GM23338 (cell line): ENCODE results near the gene AADAT.
A peak's percentile ranks its signal among the peaks of the same experiment; 100 is the strongest.

Experiments
- CREB1 ChIP-seq: fragments of 250-450 bp; sonication (Bioruptor Pico); IDR thresholded peaks from 2 replicates; pipeline ENCODE4 v1.5.0; 2020; ENCODE audit warnings: low read depth, mild to moderate bottlenecking, moderate library complexity
- CTCF ChIP-seq, 2 experiments: fragments of 200-600 bp in 1 of 2; sonication (generic) in 1 of 2; conservative IDR thresholded peaks; 2 replicates each; pipeline versions ENCODE4 v1.5.1 to v1.6.1; 2016 to 2017; ENCODE audit warnings: antibody characterized with exemption in 2 of 2, low read depth in 2 of 2, mild to moderate bottlenecking in 2 of 2, moderate library complexity in 1 of 2
- EZH2 ChIP-seq: fragments of 200-600 bp; sonication (generic); IDR thresholded peaks from one replicate; pipeline ENCODE4 v1.8.0; 2017; ENCODE audit warnings: antibody characterized with exemption, mild to moderate bottlenecking, low read depth; ENCODE audit not compliant: unreplicated experiment
- EZH2phosphoT487 ChIP-seq: fragments of 200-600 bp; sonication (generic); IDR thresholded peaks from one replicate; pipeline ENCODE4 v1.8.1; 2018; ENCODE audit warnings: antibody characterized with exemption; ENCODE audit not compliant: unreplicated experiment
- JUNB ChIP-seq: IDR thresholded peaks from one replicate; pipeline ENCODE4 v1.6.1; 2016; ENCODE audit warnings: antibody characterized with exemption; ENCODE audit not compliant: unreplicated experiment
- NANOG ChIP-seq: IDR thresholded peaks from 2 replicates; pipeline ENCODE4 v1.6.1; 2016; ENCODE audit warnings: antibody characterized with exemption, borderline replicate concordance
- POLR2AphosphoS5 ChIP-seq: IDR thresholded peaks from 2 replicates; pipeline ENCODE4 v1.6.1; 2016; ENCODE audit warnings: antibody characterized with exemption, low read depth
- STAT1 ChIP-seq: IDR thresholded peaks from one replicate; pipeline ENCODE4 v1.6.1; 2016; ENCODE audit warnings: antibody characterized with exemption; ENCODE audit not compliant: unreplicated experiment
- ZNF114 ChIP-seq: fragments of 250-450 bp; sonication (Bioruptor Pico); IDR thresholded peaks from 2 replicates; pipeline ENCODE4 v1.5.0; 2020; ENCODE audit warnings: mild to moderate bottlenecking, moderate library complexity
- ZNF331 ChIP-seq: fragments of 250-450 bp; sonication (Bioruptor Pico); IDR thresholded peaks from 2 replicates; pipeline ENCODE4 v1.5.0; 2020; ENCODE audit warnings: low read depth, mild to moderate bottlenecking, moderate library complexity
- TF ChIP-seq, protein P1 (sequence below): IDR thresholded peaks from 2 replicates; pipeline ENCODE4 v1.6.1; 2016; ENCODE audit warnings: antibody characterized with exemption
- TF ChIP-seq, protein P2 (sequence below): IDR thresholded peaks from one replicate; pipeline ENCODE4 v1.6.1; 2018; ENCODE audit warnings: antibody characterized with exemption; ENCODE audit not compliant: unreplicated experiment

GRCh38 chr4:170089274-170089667, 485 bp downstream of the AADAT start:
- TF ChIP-seq POLR2AphosphoS5 (0 out of 2 replicates have a peak, but pooled peaks have one; percentile 22), CTCF (conservative IDR thresholded peaks at IDR 0.05; ENCODE audit: low read depth in 2 of 2) (peak in 1 of 2 experiments; percentile 41; a peak in 2 of 4 replicates), EZH2phosphoT487 (no peak), EZH2 (no peak), ZNF114 (CRISPR knock-in tag) (no peak), JUNB (no peak), ZNF331 (no peak), CREB1 (CRISPR knock-in tag) (no peak), NANOG (no peak), STAT1 (no peak)
- TF ChIP-seq, protein P1, sequence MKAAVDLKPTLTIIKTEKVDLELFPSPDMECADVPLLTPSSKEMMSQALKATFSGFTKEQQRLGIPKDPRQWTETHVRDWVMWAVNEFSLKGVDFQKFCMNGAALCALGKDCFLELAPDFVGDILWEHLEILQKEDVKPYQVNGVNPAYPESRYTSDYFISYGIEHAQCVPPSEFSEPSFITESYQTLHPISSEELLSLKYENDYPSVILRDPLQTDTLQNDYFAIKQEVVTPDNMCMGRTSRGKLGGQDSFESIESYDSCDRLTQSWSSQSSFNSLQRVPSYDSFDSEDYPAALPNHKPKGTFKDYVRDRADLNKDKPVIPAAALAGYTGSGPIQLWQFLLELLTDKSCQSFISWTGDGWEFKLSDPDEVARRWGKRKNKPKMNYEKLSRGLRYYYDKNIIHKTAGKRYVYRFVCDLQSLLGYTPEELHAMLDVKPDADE, result no peak
- TF ChIP-seq, protein P2, sequence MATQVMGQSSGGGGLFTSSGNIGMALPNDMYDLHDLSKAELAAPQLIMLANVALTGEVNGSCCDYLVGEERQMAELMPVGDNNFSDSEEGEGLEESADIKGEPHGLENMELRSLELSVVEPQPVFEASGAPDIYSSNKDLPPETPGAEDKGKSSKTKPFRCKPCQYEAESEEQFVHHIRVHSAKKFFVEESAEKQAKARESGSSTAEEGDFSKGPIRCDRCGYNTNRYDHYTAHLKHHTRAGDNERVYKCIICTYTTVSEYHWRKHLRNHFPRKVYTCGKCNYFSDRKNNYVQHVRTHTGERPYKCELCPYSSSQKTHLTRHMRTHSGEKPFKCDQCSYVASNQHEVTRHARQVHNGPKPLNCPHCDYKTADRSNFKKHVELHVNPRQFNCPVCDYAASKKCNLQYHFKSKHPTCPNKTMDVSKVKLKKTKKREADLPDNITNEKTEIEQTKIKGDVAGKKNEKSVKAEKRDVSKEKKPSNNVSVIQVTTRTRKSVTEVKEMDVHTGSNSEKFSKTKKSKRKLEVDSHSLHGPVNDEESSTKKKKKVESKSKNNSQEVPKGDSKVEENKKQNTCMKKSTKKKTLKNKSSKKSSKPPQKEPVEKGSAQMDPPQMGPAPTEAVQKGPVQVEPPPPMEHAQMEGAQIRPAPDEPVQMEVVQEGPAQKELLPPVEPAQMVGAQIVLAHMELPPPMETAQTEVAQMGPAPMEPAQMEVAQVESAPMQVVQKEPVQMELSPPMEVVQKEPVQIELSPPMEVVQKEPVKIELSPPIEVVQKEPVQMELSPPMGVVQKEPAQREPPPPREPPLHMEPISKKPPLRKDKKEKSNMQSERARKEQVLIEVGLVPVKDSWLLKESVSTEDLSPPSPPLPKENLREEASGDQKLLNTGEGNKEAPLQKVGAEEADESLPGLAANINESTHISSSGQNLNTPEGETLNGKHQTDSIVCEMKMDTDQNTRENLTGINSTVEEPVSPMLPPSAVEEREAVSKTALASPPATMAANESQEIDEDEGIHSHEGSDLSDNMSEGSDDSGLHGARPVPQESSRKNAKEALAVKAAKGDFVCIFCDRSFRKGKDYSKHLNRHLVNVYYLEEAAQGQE, result no peak
